HPDE6-E6E7 (cell line): ENCODE measurements around the gene UTS2.

ENCODE experiments used
- DNase-seq: peaks from one replicate; pipeline ENCODE4 v3.0.0; 2011; ENCODE audit warnings: missing footprints; ENCODE audit errors: extremely low spot score

UTS2 gene

GRCh38 chr1:7863756-7864328, 11.0 kb upstream of the UTS2 start:
- DNase-seq, result no peak

DNA sequence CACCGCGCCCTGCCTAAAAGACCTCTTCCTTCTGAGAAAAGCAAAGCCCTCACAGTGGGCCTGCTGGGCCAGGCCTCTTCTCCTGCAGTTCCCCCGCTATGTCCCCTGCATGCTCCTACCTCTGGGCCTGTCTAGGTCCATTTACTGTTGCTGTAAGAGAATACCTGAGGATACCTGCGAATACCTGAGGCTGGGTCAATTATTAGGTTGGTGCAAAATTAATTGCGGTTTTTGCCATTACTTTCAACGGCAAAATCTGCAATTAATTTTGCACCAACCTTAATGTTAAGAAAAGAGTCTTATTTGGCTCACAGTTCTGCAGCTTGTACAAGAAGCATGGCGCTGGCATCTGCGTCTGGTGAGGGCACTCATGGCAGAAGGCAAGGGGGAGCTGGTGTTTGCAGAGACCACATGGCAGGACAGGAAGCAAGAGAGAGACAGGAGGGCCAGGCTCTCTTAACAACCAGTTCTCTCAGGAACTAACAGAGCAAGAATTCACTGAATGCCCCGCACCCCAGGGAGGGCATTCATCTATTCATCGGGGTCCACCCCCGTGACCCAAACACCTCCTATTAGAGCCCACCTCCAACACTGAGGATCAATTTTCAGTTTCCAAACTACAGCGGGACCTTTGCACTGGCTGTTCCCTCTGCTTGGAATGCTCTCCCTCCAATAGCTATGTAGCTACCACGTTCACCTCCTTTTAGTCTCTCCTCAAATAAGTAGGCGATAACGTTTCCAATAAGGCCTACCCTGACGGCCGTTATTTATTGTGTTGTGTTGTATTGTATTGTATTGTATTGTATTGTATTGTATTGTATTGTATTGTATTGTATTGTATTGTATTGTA, 9.6 kb upstream of the UTS2 start:
- no peak for DNase-seq

- DNase-seq, result no peak
These were observed 8.6 kb upstream of the UTS2 start for GRCh38 chr1:7861452-7861851.

- no peak for DNase-seq
These were observed 7.3 kb upstream of the UTS2 start for GRCh38 chr1:7860130-7860529.

DNA sequence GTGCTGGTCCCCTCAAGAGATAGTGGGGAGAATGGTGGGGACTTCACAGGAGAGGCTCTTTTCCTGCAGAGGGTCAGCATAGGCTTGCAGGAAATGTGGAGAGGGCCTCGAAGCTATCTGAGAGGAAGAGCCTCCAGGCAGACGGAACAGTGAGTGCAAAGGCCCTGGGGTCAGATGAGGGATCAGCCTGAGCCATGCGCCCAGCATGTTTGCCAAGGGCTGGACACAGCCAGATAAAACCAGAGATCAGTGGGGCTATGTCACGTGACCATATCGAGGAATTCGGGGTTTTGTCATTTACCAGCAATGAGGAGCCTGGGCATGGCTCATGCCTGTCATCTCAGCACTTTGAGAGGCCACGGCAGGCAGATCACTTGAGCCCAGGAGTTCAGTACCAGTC, 6.5 kb upstream of the UTS2 start:
- DNase-seq, result no peak

- no peak for DNase-seq
These were observed 5.1 kb upstream of the UTS2 start for GRCh38 chr1:7857985-7858384.

DNA sequence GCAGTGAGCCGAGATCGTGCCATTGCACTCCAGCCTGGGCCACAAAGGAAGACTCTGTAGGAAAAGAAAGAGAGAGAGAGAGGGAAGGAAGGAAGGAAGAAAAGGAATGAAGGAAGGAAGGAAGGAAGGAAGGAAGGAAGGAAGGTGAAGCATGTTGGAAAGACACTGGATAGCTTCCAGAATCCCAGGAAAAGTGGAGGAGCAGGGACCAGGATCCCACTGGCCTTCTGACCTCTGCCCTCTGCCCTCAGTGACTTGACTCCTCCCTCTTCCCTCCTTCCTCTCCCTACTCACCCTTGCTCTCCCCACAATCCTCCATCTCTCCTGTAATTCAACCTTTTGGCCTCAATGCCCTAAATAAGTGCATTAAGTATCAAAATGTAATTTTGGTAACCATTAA, 4.1 kb upstream of the UTS2 start:
- DNase-seq, result no peak

GRCh38 chr1:7856345-7856744, 3.5 kb upstream of the UTS2 start:
- no peak for DNase-seq

DNA sequence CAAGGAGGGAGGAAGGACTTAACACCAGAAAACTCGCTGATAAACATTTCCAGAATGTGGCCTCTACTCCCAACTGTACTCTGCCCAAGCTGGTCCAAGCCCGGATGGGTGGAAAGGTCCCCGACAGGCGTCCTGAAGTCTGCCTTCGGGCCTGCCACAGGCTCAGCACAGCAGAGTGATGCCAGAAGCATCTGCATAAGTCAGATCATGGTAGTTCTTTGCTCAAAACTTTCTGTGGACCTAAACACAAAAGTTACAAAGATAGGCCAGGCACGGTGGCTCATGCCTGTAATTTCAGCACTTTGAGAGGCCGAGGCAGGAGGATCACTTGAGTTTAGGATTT, 790 bp upstream of the UTS2 start:
- DNase-seq, result no peak

DNA sequence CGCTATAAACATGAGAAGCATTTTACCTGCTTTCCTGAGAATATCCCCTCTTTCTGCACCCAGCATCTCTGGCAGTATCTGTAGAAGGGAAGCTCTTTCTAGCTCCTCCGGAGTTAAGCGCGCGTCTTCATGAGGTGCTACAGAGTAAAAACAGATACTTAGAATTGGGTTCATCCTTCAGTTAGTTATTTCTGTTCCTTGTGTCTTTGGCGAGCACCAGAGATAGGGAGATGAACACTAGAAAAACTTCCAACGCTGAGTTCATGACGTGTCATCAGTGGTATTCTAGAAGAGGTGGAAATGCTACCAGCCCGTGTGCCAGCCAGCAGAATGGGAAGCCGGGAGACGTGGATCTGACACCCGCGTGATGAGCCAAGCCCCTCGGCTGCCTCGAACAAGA, 2.1 kb downstream of the UTS2 start:
- no peak for DNase-seq

- no peak for DNase-seq
These were observed 5.3 kb downstream of the UTS2 start for GRCh38 chr1:7847599-7847998.

DNA sequence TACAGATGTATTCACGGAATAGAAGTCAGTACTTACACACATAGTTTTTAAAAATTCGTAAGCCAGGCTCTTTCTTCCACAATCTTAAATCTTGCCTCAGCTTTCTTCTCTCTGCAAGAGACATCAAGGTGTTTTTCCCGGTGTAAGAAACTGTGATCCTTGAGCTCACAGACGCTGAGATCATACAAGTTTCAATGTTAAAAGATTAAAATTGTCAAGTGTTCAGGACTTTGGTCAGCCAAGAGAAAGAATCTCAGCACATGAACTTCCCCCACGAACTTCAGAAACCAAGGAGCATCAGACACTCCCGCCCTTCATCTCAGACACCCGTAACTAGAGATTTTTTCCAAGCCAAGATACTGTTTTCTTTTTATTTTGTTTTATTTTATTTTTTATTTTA, 6.2 kb downstream of the UTS2 start:
- no peak for DNase-seq

DNA sequence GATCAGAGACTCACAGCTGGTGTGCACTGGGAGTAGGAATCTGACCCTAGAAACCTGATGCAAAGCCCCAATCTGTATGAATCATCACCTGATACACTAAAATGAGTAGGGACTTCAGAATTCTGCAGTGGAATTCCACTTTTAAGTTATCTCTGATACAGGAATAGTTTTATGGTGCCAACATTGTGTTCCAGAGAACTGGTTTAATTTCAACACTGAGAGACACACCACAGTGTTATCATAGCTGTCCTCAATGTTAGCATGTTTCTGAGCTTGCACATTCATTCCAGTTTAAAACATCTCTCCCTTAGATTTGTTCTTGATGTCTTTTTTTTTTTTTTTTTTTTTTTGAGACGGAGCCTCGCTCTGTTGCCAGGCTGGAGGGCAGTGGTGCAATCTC, 7.1 kb downstream of the UTS2 start:
- no peak for DNase-seq

GRCh38 chr1:7842517-7842916, 10.3 kb downstream of the UTS2 start:
- no peak for DNase-seq

DNA sequence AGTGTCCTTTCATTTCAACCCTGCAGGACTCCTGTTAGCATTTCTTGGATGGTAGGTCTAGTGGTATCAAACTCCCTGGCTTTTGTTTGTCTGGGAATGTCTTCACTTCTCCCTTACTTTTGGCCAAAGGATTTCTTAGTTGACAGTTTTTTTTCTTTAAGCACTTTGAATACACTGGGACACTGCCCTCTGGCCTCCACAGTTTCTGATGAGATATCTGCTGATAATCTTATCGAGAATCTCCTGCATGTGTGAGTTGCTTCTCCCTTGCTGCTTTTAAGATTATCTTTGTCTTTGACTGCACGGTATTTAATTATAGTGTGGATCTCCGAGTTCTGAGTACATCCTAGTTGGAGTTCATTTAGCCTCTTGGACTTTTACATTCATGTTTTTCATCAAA, 13.3 kb downstream of the UTS2 start:
- no peak for DNase-seq

DNA sequence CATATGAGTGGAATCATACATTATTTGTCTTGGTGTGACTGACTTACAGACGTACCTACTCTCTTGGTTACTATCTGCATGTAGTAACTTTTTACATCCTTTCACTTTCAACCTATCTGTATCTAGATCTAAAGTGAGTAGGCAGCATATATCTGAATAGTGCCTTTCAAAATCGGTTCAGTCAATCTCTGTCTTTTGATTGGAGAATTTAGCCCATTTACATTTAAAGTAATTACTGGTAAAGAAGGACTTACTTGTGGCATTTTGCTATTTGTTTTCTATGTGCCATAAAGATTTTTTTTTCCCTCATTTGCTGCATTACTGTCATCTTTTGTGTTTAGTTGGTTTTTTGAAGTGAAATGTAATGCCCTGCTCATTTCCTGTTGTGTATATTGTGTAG, 14.2 kb downstream of the UTS2 start:
- DNase-seq, result no peak

GRCh38 chr1:7833035-7833434, 19.8 kb downstream of the UTS2 start:
- no peak for DNase-seq

DNA sequence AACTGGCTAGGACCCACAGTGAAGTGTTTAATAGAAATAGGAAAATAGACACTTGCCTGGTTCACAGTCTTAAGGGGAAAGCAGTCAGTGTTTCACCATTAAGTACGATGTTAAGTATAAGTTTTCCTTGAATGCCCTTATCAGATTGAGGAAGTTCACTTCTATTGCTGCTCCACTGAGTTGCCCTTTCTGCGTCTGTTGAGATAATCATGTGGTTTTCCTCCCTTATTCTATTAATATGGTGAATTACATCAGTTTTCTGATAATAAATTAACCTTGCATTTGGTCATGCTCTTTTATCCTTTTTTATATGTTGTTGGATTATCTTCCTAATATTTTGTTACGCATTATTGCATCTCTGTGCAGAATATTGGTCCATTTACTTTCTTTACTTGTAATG, 21.4 kb downstream of the UTS2 start:
- no peak for DNase-seq

GRCh38 chr1:7827126-7827955, 25.5 kb downstream of the UTS2 start:
- no peak for DNase-seq

DNA sequence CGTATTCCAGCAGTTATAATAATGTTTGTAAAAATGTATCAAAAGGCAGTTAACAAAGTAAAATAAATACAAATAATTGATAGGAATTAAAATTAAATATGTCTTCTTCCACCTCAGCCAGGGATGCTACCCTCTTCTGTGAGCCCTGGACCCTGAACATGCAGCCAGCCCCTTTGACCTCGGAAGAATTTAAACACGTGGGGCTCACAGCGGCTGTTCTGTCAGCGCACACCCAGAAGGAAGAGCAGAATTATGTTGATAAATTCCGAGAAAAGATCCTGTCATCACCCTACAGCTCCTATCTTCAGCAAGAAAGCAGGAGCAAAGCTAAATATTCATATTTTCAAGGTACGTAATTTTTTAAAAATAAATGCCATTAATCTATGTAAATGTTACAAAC, 26.5 kb downstream of the UTS2 start:
- no peak for DNase-seq

- DNase-seq, result no peak
These were observed 28.2 kb downstream of the UTS2 start for GRCh38 chr1:7824701-7825100.

- no peak for DNase-seq
These were observed 31.6 kb downstream of the UTS2 start for GRCh38 chr1:7821282-7821681.
